Measurements from ENCODE around the gene ETS1. TPM values are rescaled to one million over a fixed set of nuclear protein-coding genes. Genes with fewer than 3 reads are reported as not detected.

Gene ETS1
- total and polyA plus RNA-seq, 2 experiments from 2014 or later, result 6.7 to 21.8 TPM

- Histone ChIP-seq H3K4me2 (no peak overlapping the region), H3K36me3 (replicated peaks; ENCODE audit: insufficient read depth, low read depth) (no peaks in the 10 kb centered on the region), H3K79me2 (no peaks in the 10 kb centered on the region), H3K27me3 (no peaks in the 10 kb centered on the region), H3K9me3 (ENCODE audit: low read depth) (no peaks in the 10 kb centered on the region), H4K20me1 (ENCODE audit: insufficient read depth, poor library complexity, severe bottlenecking) (no peaks in the 10 kb centered on the region), H3K4me3 (no peak overlapping the region), H3K27ac (peak overlapping the region; percentile 48), H3K4me1 (ENCODE audit: insufficient read depth) (peaks cover 12% of the 10 kb centered on the region), H3K9me2 (replicated peaks; ENCODE audit: insufficient read depth) (no peaks in the 10 kb centered on the region), H2AFZ (no peak overlapping the region)
- 61% methylated on average over 4 of the region's 4 CpGs for WGBS (ENCODE audit: low lambda C conversion rate, missing lambda C conversion rate)
- DNase-seq (ENCODE audit: low spot score), result no peak
- TF ChIP-seq EZH2phosphoT487 (IDR thresholded peaks at IDR 0.05; ENCODE audit: low read depth, severe bottlenecking, unreplicated experiment) (no peak), EZH2 (IDR thresholded peaks at IDR 0.05; ENCODE audit: borderline replicate concordance) (no peak)
- TF ChIP-seq, protein P1, sequence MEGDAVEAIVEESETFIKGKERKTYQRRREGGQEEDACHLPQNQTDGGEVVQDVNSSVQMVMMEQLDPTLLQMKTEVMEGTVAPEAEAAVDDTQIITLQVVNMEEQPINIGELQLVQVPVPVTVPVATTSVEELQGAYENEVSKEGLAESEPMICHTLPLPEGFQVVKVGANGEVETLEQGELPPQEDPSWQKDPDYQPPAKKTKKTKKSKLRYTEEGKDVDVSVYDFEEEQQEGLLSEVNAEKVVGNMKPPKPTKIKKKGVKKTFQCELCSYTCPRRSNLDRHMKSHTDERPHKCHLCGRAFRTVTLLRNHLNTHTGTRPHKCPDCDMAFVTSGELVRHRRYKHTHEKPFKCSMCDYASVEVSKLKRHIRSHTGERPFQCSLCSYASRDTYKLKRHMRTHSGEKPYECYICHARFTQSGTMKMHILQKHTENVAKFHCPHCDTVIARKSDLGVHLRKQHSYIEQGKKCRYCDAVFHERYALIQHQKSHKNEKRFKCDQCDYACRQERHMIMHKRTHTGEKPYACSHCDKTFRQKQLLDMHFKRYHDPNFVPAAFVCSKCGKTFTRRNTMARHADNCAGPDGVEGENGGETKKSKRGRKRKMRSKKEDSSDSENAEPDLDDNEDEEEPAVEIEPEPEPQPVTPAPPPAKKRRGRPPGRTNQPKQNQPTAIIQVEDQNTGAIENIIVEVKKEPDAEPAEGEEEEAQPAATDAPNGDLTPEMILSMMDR (IDR thresholded peaks at IDR 0.05; ENCODE audit: poor library complexity), result no peak
Observed at GRCh38 chr11:128420265-128420664, 167.1 kb downstream of the ETS1 start.

DNA sequence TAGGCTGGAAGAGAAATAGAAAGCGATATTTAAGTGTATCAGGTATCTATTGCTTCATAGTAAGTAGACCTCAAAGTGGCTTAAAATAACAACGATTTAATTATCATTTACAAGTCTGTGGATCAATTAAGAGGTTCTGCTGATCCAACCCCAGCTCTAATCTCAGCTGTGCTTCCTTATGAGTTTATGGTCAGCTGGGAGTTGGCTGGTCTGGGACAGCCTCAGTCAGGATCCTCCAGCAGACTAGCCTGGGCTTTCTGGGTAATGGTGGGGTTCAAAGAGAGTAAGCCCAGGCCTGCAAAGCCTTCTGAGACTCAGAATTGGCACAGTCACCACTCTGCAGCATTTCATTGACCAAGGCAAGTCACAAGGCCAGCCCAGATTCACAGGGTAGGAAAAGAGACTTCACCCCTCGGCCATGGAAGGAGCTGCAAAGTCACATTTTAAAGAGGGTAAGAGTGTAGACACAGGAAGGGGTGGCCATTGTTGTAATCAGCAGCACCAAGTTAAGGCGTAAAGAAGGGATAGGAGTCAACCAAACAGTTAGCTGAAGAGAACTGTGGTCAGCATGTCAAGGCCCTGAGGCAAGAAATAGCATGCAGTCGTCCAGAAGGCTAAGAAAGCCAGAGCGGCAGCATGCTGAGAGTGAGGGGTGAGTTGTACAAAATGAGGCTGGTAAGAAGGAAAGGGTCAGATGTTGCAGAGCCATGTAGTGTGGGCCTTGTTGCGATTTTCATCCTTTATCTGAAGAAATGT is 168.2 kb downstream of the ETS1 start:
- Histone ChIP-seq H3K4me2 (no peak overlapping the region), H3K36me3 (replicated peaks; ENCODE audit: insufficient read depth, low read depth) (no peaks in the 10 kb centered on the region), H3K9me3 (ENCODE audit: low read depth) (no peaks in the 10 kb centered on the region), H3K27me3 (no peaks in the 10 kb centered on the region), H4K20me1 (ENCODE audit: insufficient read depth, poor library complexity, severe bottlenecking) (no peaks in the 10 kb centered on the region), H3K79me2 (no peaks in the 10 kb centered on the region), H3K9me2 (replicated peaks; ENCODE audit: insufficient read depth) (no peaks in the 10 kb centered on the region), H2AFZ (no peak overlapping the region), H3K27ac (no peak overlapping the region), H3K4me3 (no peak overlapping the region), H3K4me1 (ENCODE audit: insufficient read depth) (peaks cover 1% of the 10 kb centered on the region)
- WGBS (ENCODE audit: low lambda C conversion rate, missing lambda C conversion rate), result 85% methylated on average over 7 of the region's 7 CpGs
- DNase-seq (ENCODE audit: low spot score), result no peak
- TF ChIP-seq, protein P1 (IDR thresholded peaks at IDR 0.05; ENCODE audit: poor library complexity), result no peak
- no peak for TF ChIP-seq EZH2 (IDR thresholded peaks at IDR 0.05; ENCODE audit: borderline replicate concordance)

DNA sequence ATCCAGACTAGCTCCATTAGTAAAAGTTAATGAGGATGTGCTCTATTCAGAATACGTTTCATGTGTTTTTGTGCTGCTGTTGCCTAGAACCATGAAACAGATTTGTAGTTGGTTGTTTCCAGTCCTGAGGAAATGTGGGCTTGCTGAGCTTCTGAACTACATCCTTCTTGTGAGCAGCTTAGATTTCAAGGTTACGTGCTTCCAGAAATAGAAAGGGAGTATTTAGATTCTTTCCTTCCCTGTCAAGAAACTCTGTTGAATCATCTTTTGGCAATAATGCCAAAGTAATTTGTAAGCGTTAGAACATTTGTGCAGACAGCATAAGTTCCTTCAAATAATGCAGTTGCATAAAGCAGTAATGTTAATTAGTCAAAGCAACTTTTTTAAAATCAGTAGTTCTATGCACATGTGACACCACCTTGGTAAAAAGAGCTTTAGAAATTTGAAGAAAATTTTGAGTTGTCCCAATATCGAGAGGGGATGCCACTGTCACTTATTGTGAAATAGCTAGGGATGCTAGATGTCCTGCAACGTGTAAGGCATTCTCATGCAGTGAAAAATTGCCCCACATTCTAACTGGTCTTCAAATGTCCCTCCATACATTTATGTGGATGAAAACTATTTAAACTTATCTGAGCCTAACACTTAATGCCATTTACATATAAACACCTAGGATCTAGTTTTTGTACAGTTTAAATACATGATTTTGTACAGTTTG is 169.6 kb downstream of the ETS1 start:
- H3K4me2 ChIP-seq, result no peak overlapping the region
- TF ChIP-seq EZH2 (IDR thresholded peaks at IDR 0.05; ENCODE audit: borderline replicate concordance) (no peak), EZH2phosphoT487 (IDR thresholded peaks at IDR 0.05; ENCODE audit: low read depth, severe bottlenecking, unreplicated experiment) (no peak)
- TF ChIP-seq, protein P1 (IDR thresholded peaks at IDR 0.05; ENCODE audit: poor library complexity), result no peak

More for the DNA sequence above, 169.6 kb downstream of the ETS1 start:
- DNase-seq (ENCODE audit: low spot score), result no peak
- Histone ChIP-seq H3K27me3 (no peaks in the 10 kb centered on the region), H3K9me2 (replicated peaks; ENCODE audit: insufficient read depth) (no peaks in the 10 kb centered on the region), H3K27ac (no peak overlapping the region), H3K9me3 (ENCODE audit: low read depth) (no peaks in the 10 kb centered on the region), H4K20me1 (ENCODE audit: insufficient read depth, poor library complexity, severe bottlenecking) (no peaks in the 10 kb centered on the region), H3K36me3 (replicated peaks; ENCODE audit: insufficient read depth, low read depth) (no peaks in the 10 kb centered on the region), H3K4me1 (ENCODE audit: insufficient read depth) (peaks cover 8% of the 10 kb centered on the region), H2AFZ (no peak overlapping the region), H3K4me3 (no peak overlapping the region), H3K79me2 (no peaks in the 10 kb centered on the region)
- WGBS (ENCODE audit: low lambda C conversion rate, missing lambda C conversion rate), result 74% methylated on average over 5 of the region's 5 CpGs
